ENCODE data around the gene DRAM1. TPM values are rescaled to one million over a fixed set of nuclear protein-coding genes. Genes with fewer than 3 reads are reported as not detected.

The DRAM1 gene
- 3.6 and 19.5 TPM in 2 replicates for total RNA-seq

GRCh38 chr12:101876861-101877805 lies at the start of gene DRAM1:
TSS of gene DRAM1 (plus strand) at chr12:101877580. CDS start at chr12:101877790, 210 bp downstream.

GRCh38 chr12:101830367-101831325 lies 46.7 kb upstream of the DRAM1 start, which contains the start of gene GNPTAB:
TSS of gene GNPTAB (minus strand) at chr12:101830959. CDS start at chr12:101830675, 284 bp downstream.

Other genes starting within 250 kb of the DRAM1 start
- 9.0 and 22.7 TPM in 2 replicates for gene CHPT1, start 179.9 kb upstream of the DRAM1 start, total RNA-seq
- gene SYCP3, start 138.1 kb upstream of the DRAM1 start, total RNA-seq, result 0.24 TPM in 1 of 2 replicates, not detected in the other
- 17.5 and 20.0 TPM in 2 replicates for gene GNPTAB, start 46.6 kb upstream of the DRAM1 start, total RNA-seq
- gene WASHC3, start 184.4 kb downstream of the DRAM1 start, total RNA-seq, result 46.3 and 74.9 TPM in 2 replicates
- gene NUP37, start 242.5 kb downstream of the DRAM1 start, total RNA-seq, result 28.8 and 33.7 TPM in 2 replicates
- gene PARPBP, start 242.6 kb downstream of the DRAM1 start, total RNA-seq, result 2.6 and 3.9 TPM in 2 replicates